HL-60 (cell line): ENCODE measurements around the gene TMEM52.

Experiments used
- DNase-seq, 2 experiments: peaks; one replicate each; pipeline ENCODE4 v3.0.0-alpha.2; 2010 to 2020; ENCODE audit warnings: low read depth in 1 of 2, low spot score in 1 of 2
- H3K27ac ChIP-seq: fragments of 250-450 bp; sonication (Bioruptor Pico); replicated peaks from 2 replicates; pipeline ENCODE4 v1.5.1; 2020; ENCODE audit warnings: mild to moderate bottlenecking, moderate library complexity
- H3K27me3 ChIP-seq: fragments of 250-450 bp; sonication (Bioruptor Pico); 2 replicates; pipeline ENCODE4 v1.5.1; 2021; ENCODE audit warnings: mild to moderate bottlenecking, moderate library complexity; ENCODE audit not compliant: insufficient read depth, poor library complexity, severe bottlenecking
- H3K4me3 ChIP-seq: replicated peaks from 2 replicates; pipeline ENCODE4 v1.5.1; 2011; ENCODE audit warnings: mild to moderate bottlenecking, control low read depth, low read length; ENCODE audit not compliant: insufficient read depth
- CTCF ChIP-seq: IDR thresholded peaks from one replicate; pipeline ENCODE4 v1.5.1; 2011; ENCODE audit warnings: low read length, control low read depth, inconsistent platforms; ENCODE audit not compliant: insufficient read depth
- GABPA ChIP-seq: IDR thresholded peaks from 2 replicates; pipeline ENCODE4 v1.6.1; 2012; ENCODE audit warnings: low read depth
- POLR2AphosphoS5 ChIP-seq: IDR thresholded peaks from 2 replicates; pipeline ENCODE4 v1.6.1; 2012; ENCODE audit warnings: low read depth
- SPI1 ChIP-seq: IDR thresholded peaks from 2 replicates; pipeline ENCODE4 v1.6.1; 2012; ENCODE audit warnings: low read depth, mild to moderate bottlenecking, borderline replicate concordance
- TF ChIP-seq, protein P1 (sequence below): IDR thresholded peaks from 2 replicates; pipeline ENCODE4 v1.6.1; 2012; ENCODE audit warnings: low read depth; ENCODE audit not compliant: insufficient replicate concordance

TMEM52 gene

DNA sequence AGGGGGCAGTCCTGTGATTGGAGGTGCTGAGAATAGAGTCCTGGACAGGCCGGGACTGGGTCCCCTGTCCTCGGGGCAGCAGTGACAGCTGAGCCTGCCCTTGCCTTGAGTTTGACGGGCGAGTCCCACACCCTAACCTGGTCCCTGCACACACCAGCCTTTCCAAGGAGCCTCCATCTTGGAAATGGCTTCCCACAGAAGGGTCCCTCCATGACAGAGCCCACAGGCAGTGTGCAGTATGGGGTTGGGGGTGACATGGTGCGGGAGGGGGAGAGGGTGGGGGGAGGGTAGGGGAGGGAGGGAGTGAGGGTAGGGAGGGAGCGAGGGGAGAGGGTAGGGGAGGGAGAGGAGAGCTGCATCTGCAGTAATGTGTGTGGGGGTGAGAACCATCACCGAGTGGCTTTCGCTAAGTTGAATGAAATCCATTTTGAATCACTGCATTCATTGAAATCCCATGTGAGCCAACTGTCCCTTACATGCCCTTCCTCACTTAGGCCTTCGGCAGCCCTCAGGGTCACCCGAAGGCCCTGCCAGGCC, 10.1 kb upstream of the TMEM52 start:
- DNase-seq = no peak
- H3K27ac ChIP-seq = no peak overlapping the region
- TF ChIP-seq CTCF (no peak), GABPA (no peak), SPI1 (no peak)
- TF ChIP-seq, protein P1, sequence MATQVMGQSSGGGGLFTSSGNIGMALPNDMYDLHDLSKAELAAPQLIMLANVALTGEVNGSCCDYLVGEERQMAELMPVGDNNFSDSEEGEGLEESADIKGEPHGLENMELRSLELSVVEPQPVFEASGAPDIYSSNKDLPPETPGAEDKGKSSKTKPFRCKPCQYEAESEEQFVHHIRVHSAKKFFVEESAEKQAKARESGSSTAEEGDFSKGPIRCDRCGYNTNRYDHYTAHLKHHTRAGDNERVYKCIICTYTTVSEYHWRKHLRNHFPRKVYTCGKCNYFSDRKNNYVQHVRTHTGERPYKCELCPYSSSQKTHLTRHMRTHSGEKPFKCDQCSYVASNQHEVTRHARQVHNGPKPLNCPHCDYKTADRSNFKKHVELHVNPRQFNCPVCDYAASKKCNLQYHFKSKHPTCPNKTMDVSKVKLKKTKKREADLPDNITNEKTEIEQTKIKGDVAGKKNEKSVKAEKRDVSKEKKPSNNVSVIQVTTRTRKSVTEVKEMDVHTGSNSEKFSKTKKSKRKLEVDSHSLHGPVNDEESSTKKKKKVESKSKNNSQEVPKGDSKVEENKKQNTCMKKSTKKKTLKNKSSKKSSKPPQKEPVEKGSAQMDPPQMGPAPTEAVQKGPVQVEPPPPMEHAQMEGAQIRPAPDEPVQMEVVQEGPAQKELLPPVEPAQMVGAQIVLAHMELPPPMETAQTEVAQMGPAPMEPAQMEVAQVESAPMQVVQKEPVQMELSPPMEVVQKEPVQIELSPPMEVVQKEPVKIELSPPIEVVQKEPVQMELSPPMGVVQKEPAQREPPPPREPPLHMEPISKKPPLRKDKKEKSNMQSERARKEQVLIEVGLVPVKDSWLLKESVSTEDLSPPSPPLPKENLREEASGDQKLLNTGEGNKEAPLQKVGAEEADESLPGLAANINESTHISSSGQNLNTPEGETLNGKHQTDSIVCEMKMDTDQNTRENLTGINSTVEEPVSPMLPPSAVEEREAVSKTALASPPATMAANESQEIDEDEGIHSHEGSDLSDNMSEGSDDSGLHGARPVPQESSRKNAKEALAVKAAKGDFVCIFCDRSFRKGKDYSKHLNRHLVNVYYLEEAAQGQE = no peak
- H3K27me3 ChIP-seq = peaks cover 7% of the 10 kb centered on the region
- H3K4me3 ChIP-seq = no peak overlapping the region

DNA sequence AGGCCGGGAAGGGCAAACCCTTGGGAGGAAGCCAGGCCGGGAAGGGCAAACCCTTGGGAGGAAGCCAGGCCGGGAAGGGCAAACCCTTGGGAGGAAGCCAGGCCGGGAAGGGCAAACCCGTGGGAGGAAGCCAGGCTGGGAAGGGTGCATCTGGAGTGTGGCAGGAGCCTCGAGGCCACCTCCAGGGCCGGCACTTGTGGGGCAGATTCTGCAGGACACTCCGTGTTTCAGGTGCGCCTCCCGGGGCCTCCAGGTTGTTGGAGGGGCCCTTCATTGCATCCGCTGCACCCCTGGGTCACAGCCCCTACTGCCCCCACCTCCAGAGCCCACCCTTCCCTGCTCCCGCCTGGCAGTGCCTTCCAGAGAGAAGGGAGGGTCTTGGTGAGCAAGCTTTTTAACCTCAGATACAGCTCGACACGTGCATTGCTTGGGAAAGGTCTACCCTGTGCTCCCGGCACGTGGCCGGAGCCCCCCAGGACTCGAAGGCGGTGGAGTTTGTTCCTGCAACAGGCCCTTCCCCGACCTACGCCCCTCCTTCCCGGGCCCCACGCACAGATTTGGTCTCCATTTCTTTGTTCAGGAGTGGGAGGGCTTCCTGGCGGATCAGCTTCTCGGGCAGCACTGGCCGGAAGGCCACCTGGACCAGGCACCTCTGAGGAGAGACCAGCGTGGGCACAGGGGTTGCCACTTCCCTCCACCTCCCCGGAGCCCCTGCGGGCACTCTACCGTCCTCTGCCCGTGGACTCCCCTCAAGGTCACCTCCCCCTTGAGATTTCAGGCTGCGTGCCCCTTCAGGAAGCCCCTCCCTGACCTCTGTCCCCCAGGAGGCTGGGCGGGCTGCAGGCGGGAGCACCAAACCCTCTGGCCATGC, 9.4 kb upstream of the TMEM52 start:
- DNase-seq = no peak
- TF ChIP-seq SPI1 (no peak), POLR2AphosphoS5 (no peak), GABPA (no peak), CTCF (no peak)
- TF ChIP-seq, protein P1 = no peak
- Histone ChIP-seq H3K4me3 (no peak overlapping the region), H3K27me3 (peaks cover 7% of the 10 kb centered on the region), H3K27ac (no peak overlapping the region)

- Histone ChIP-seq H3K27ac (no peak overlapping the region), H3K27me3 (peaks cover 7% of the 10 kb centered on the region)
These were observed 8.7 kb upstream of the TMEM52 start for GRCh38 chr1:1927751-1928150.

More at GRCh38 chr1:1927751-1928150, 8.7 kb upstream of the TMEM52 start:
- no peak for DNase-seq
- TF ChIP-seq POLR2AphosphoS5 (no peak), CTCF (no peak), SPI1 (no peak), GABPA (no peak)
- TF ChIP-seq, protein P1 = no peak
- no peak overlapping the region for H3K4me3 ChIP-seq
